ENCODE results near the gene PRKCQ. TPM values are rescaled to one million over a fixed set of nuclear protein-coding genes. Genes with fewer than 3 reads are reported as not detected.
"Not testable (repeated sequence)": the region's sequence is repeated elsewhere in the genome, so short reads cannot be mapped to it uniquely, and the experiment has no call there.

Gene PRKCQ
- total RNA-seq, 1 donor from 2014 or later: 2.4 TPM

GRCh38 chr10:6385665-6386064 lies 194.4 kb downstream of the PRKCQ start:
- no peak for DNase-seq (ENCODE audit: low spot score)

- no peak for DNase-seq (ENCODE audit: low spot score)
These were observed 195.2 kb downstream of the PRKCQ start for GRCh38 chr10:6384847-6385246.

GRCh38 chr10:6384031-6384430 lies 196.0 kb downstream of the PRKCQ start:
- DNase-seq (ENCODE audit: low spot score): no peak

GRCh38 chr10:6383096-6383812 lies 196.8 kb downstream of the PRKCQ start:
- DNase-seq (ENCODE audit: low spot score): peak; percentile 84

GRCh38 chr10:6382081-6382480 lies 198.0 kb downstream of the PRKCQ start:
- peak; percentile 62 for DNase-seq (ENCODE audit: low spot score)

- DNase-seq (ENCODE audit: low spot score): not testable (repeated sequence)
These were observed 199.6 kb downstream of the PRKCQ start for GRCh38 chr10:6380478-6380877.

GRCh38 chr10:6379015-6379776 lies 200.9 kb downstream of the PRKCQ start:
- no peak for DNase-seq (ENCODE audit: low spot score)

All from umbilical cord (tissue), 2 donors.